ENCODE results near the gene ATP11C.

ATP11C gene

DNA sequence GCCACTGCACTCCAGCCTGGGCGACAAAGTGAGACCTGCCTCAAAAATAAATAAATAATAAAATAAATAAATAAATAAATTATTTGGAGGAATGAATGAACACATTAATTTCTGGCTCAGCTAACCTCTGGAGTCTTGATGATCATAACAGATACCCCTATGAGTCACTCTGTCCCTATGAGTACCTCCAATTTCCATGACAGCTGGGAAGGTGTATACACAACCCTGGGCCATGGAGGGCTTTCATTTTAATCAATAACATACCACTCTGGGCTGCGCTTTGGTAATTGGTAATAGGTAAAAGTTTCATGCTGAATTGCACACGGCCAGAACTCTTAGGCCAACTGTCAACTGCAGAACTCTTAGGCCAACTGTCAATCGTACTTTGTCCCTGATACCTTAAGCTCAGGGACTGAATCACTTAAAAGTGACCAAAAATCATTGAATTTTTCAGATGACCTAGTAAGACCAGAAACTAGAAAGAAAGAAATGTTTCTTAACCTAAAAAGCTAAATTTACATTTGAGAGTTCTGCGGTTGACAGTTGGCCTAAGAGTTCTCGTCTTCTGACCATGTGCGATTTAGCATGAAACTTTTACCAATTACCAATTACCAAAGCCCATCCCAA lies 112.4 kb downstream of the ATP11C start:
- no peaks in the 10 kb centered on the region for H3K27me3 ChIP-seq (ENCODE audit: control insufficient read depth, insufficient read depth, low read length)
- H3K27ac ChIP-seq (ENCODE audit: low read depth, low read length) = no peak overlapping the region
- H3K36me3 ChIP-seq (ENCODE audit: control insufficient read depth, insufficient read depth, low read length) = no peaks in the 10 kb centered on the region

DNA sequence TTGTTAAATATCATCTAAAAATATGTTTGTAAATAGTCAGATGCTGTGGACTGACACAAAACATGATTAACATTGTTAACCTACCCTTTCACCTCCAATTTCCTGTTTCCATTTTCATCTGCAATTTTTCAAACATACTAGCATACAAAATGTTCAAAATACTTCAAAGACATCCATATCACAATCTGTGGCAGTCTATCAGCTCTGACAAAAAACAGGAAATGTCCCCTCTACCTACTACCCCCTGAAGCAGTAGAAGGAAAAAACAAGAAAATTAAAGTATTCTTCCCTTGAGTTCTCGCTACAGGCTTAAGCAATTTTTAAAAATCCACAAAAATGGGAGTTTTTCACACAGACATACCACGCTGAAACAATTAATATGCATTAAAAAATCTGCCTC lies 116.6 kb downstream of the ATP11C start:
- Histone ChIP-seq H3K36me3 (ENCODE audit: control insufficient read depth, insufficient read depth, low read length) (no peaks in the 10 kb centered on the region), H3K27me3 (ENCODE audit: control insufficient read depth, insufficient read depth, low read length) (no peaks in the 10 kb centered on the region), H3K27ac (ENCODE audit: low read depth, low read length) (no peak overlapping the region), H3K4me3 (ENCODE audit: low read length) (no peak overlapping the region), H3K9ac (ENCODE audit: low read length) (no peak overlapping the region), H3K4me1 (ENCODE audit: control insufficient read depth, insufficient read depth, low read length) (no peaks in the 10 kb centered on the region)

More for the DNA sequence above, 112.4 kb downstream of the ATP11C start:
- Histone ChIP-seq H3K4me3 (ENCODE audit: low read length) (no peak overlapping the region), H3K4me1 (ENCODE audit: control insufficient read depth, insufficient read depth, low read length) (no peaks in the 10 kb centered on the region), H3K9ac (ENCODE audit: low read length) (no peak overlapping the region)

GRCh38 chrX:139815771-139816170 lies 117.1 kb downstream of the ATP11C start:
- no peak overlapping the region for H3K4me3 ChIP-seq (ENCODE audit: low read length)

DNA sequence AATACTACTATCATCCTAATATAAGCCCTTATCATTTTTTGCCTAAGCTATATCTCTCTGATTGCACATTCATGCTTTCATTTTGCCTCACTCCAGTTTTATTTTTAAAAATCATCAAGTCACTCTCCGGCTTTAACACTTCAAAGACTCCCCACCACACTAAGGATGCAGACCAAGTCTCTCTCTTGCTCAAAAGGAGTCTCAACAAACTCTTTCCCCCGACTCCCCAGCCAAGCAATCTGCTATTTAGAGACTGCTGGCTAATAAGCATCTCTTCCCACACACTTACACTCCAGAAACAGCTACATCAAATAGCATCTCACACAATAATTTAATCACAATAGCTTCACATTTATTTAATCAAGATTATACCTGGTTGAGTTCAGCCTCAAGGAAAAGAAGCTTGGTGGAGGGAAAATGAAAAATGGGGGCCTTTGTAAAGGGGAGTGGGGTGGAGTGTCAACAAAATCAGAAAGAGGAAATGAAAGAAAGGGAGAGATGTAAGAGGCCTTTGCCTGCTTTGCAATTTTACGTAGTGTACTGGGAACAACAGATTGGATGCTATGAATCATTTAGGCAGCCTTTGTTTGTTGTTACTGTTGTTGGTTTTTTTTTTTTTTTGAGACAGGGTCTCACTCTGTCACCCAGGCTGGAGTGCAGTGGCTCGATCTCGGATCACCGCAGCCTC lies 120.8 kb downstream of the ATP11C start:
- Histone ChIP-seq H3K27me3 (ENCODE audit: control insufficient read depth, insufficient read depth, low read length) (no peaks in the 10 kb centered on the region), H3K9ac (ENCODE audit: low read length) (no peak overlapping the region), H3K27ac (ENCODE audit: low read depth, low read length) (no peak overlapping the region), H3K36me3 (ENCODE audit: control insufficient read depth, insufficient read depth, low read length) (no peaks in the 10 kb centered on the region), H3K4me1 (ENCODE audit: control insufficient read depth, insufficient read depth, low read length) (no peaks in the 10 kb centered on the region), H3K4me3 (ENCODE audit: low read length) (no peak overlapping the region)

More at GRCh38 chrX:139815771-139816170, 117.1 kb downstream of the ATP11C start:
- no peaks in the 10 kb centered on the region for H3K27me3 ChIP-seq (ENCODE audit: control insufficient read depth, insufficient read depth, low read length)
- no peaks in the 10 kb centered on the region for H3K36me3 ChIP-seq (ENCODE audit: control insufficient read depth, insufficient read depth, low read length)
- no peak overlapping the region for H3K27ac ChIP-seq (ENCODE audit: low read depth, low read length)
- H3K4me1 ChIP-seq (ENCODE audit: control insufficient read depth, insufficient read depth, low read length) = no peaks in the 10 kb centered on the region
- H3K9ac ChIP-seq (ENCODE audit: low read length) = no peak overlapping the region

GRCh38 chrX:139804482-139804881 lies 128.4 kb downstream of the ATP11C start:
- no peak overlapping the region for H3K27ac ChIP-seq (ENCODE audit: low read depth, low read length)
- no peak overlapping the region for H3K4me3 ChIP-seq (ENCODE audit: low read length)
- no peaks in the 10 kb centered on the region for H3K4me1 ChIP-seq (ENCODE audit: control insufficient read depth, insufficient read depth, low read length)
- no peaks in the 10 kb centered on the region for H3K27me3 ChIP-seq (ENCODE audit: control insufficient read depth, insufficient read depth, low read length)
- no peak overlapping the region for H3K9ac ChIP-seq (ENCODE audit: low read length)
- peaks cover 3% of the 10 kb centered on the region for H3K36me3 ChIP-seq (ENCODE audit: control insufficient read depth, insufficient read depth, low read length)

GRCh38 chrX:139803224-139803623 lies 129.6 kb downstream of the ATP11C start:
- Histone ChIP-seq H3K36me3 (ENCODE audit: control insufficient read depth, insufficient read depth, low read length) (peaks cover 3% of the 10 kb centered on the region), H3K4me1 (ENCODE audit: control insufficient read depth, insufficient read depth, low read length) (no peaks in the 10 kb centered on the region), H3K27ac (ENCODE audit: low read depth, low read length) (no peak overlapping the region), H3K27me3 (ENCODE audit: control insufficient read depth, insufficient read depth, low read length) (no peaks in the 10 kb centered on the region), H3K4me3 (ENCODE audit: low read length) (no peak overlapping the region), H3K9ac (ENCODE audit: low read length) (no peak overlapping the region)

DNA sequence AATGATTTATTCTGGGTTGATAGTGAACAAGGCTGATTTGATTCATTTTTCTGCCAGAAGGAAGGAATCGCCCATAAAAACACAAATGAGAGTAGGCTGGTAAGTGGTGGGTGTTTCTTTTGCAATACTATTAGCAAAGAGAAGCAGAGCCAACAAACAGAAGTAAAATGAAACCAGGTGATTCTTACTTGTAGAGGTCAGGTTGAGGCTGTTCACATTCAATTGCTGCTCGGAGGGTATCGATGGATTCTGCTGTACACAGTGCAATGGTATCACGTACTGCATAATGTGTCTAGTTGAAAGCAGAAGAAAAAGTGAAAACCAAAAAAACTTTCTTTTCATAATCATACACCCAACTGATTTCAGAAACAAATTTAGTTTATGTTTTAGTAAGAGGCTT lies 130.8 kb downstream of the ATP11C start:
- no peaks in the 10 kb centered on the region for H3K4me1 ChIP-seq (ENCODE audit: control insufficient read depth, insufficient read depth, low read length)
- no peak overlapping the region for H3K4me3 ChIP-seq (ENCODE audit: low read length)
- peaks cover 3% of the 10 kb centered on the region for H3K36me3 ChIP-seq (ENCODE audit: control insufficient read depth, insufficient read depth, low read length)
- H3K27me3 ChIP-seq (ENCODE audit: control insufficient read depth, insufficient read depth, low read length) = no peaks in the 10 kb centered on the region
- H3K27ac ChIP-seq (ENCODE audit: low read depth, low read length) = no peak overlapping the region
- H3K9ac ChIP-seq (ENCODE audit: low read length) = no peak overlapping the region

DNA sequence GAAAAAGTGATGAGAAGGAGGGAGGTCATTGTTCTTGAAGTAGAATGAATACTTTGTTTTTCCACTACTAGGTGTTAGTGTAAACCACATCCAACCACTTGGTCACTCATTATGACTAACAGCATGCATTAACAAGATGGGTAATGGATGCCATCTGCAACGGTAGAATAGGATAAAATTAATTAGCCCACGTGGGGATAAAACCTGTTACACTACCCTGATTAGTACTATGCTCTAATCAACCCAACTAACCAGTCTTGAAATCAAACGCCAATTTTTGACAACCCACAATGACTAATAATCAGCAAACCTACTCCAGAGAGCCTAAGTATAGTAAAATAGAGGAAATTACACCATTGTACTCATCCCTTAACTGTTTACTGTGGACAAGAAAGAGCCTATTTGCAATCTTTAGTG lies 131.4 kb downstream of the ATP11C start:
- peaks cover 3% of the 10 kb centered on the region for H3K36me3 ChIP-seq (ENCODE audit: control insufficient read depth, insufficient read depth, low read length)
- H3K4me3 ChIP-seq (ENCODE audit: low read length) = no peak overlapping the region
- no peaks in the 10 kb centered on the region for H3K4me1 ChIP-seq (ENCODE audit: control insufficient read depth, insufficient read depth, low read length)
- H3K9ac ChIP-seq (ENCODE audit: low read length) = no peak overlapping the region
- H3K27me3 ChIP-seq (ENCODE audit: control insufficient read depth, insufficient read depth, low read length) = no peaks in the 10 kb centered on the region
- no peak overlapping the region for H3K27ac ChIP-seq (ENCODE audit: low read depth, low read length)

- no peaks in the 10 kb centered on the region for H3K27me3 ChIP-seq (ENCODE audit: control insufficient read depth, insufficient read depth, low read length)
- H3K36me3 ChIP-seq (ENCODE audit: control insufficient read depth, insufficient read depth, low read length) = peaks cover 3% of the 10 kb centered on the region
- H3K27ac ChIP-seq (ENCODE audit: low read depth, low read length) = no peak overlapping the region
- H3K4me1 ChIP-seq (ENCODE audit: control insufficient read depth, insufficient read depth, low read length) = no peaks in the 10 kb centered on the region
- no peak overlapping the region for H3K9ac ChIP-seq (ENCODE audit: low read length)
- H3K4me3 ChIP-seq (ENCODE audit: low read length) = no peak overlapping the region
Measured at GRCh38 chrX:139798701-139799100, 134.2 kb downstream of the ATP11C start.

GRCh38 chrX:139795196-139795595 lies 137.7 kb downstream of the ATP11C start:
- no peak overlapping the region for H3K4me3 ChIP-seq (ENCODE audit: low read length)
- no peak overlapping the region for H3K27ac ChIP-seq (ENCODE audit: low read depth, low read length)
- H3K27me3 ChIP-seq (ENCODE audit: control insufficient read depth, insufficient read depth, low read length) = no peaks in the 10 kb centered on the region
- no peaks in the 10 kb centered on the region for H3K4me1 ChIP-seq (ENCODE audit: control insufficient read depth, insufficient read depth, low read length)
- no peak overlapping the region for H3K9ac ChIP-seq (ENCODE audit: low read length)
- H3K36me3 ChIP-seq (ENCODE audit: control insufficient read depth, insufficient read depth, low read length) = no peaks in the 10 kb centered on the region

DNA sequence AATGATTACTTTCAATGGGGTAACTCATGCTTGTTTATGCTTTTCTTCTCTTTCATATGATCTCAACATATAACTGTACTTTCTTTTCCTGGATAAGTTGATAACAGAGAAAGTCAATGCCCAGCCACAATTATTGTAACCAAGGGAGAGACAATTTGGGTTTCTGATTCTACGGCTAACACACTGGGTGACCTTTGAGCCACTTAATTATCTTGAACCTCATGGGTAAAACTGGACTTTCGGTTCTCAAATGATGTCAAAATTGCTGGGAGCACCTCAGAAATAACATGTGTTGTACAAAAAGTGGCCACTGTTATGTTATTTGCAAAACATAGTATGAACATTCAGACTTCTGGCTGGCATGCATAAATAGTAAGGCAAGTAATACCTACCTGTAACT lies 145.3 kb downstream of the ATP11C start:
- Histone ChIP-seq H3K4me3 (ENCODE audit: low read length) (no peak overlapping the region), H3K27ac (ENCODE audit: low read depth, low read length) (no peak overlapping the region), H3K4me1 (ENCODE audit: control insufficient read depth, insufficient read depth, low read length) (no peaks in the 10 kb centered on the region), H3K36me3 (ENCODE audit: control insufficient read depth, insufficient read depth, low read length) (peaks cover 3% of the 10 kb centered on the region), H3K27me3 (ENCODE audit: control insufficient read depth, insufficient read depth, low read length) (no peaks in the 10 kb centered on the region), H3K9ac (ENCODE audit: low read length) (no peak overlapping the region)

GRCh38 chrX:139784807-139785206 lies 148.0 kb downstream of the ATP11C start:
- H3K27me3 ChIP-seq (ENCODE audit: control insufficient read depth, insufficient read depth, low read length) = no peaks in the 10 kb centered on the region
- no peaks in the 10 kb centered on the region for H3K4me1 ChIP-seq (ENCODE audit: control insufficient read depth, insufficient read depth, low read length)
- H3K27ac ChIP-seq (ENCODE audit: low read depth, low read length) = no peak overlapping the region
- H3K36me3 ChIP-seq (ENCODE audit: control insufficient read depth, insufficient read depth, low read length) = peaks cover 3% of the 10 kb centered on the region
- no peak overlapping the region for H3K9ac ChIP-seq (ENCODE audit: low read length)
- no peak overlapping the region for H3K4me3 ChIP-seq (ENCODE audit: low read length)

GRCh38 chrX:139783959-139784358 lies 148.9 kb downstream of the ATP11C start:
- H3K27me3 ChIP-seq (ENCODE audit: control insufficient read depth, insufficient read depth, low read length) = no peaks in the 10 kb centered on the region
- H3K36me3 ChIP-seq (ENCODE audit: control insufficient read depth, insufficient read depth, low read length) = peaks cover 3% of the 10 kb centered on the region
- no peaks in the 10 kb centered on the region for H3K4me1 ChIP-seq (ENCODE audit: control insufficient read depth, insufficient read depth, low read length)
- no peak overlapping the region for H3K27ac ChIP-seq (ENCODE audit: low read depth, low read length)
- no peak overlapping the region for H3K9ac ChIP-seq (ENCODE audit: low read length)
- H3K4me3 ChIP-seq (ENCODE audit: low read length) = no peak overlapping the region
